IPS-18c (cell line): ENCODE measurements around the gene CKAP5.

Source experiments
- H3K4me3 ChIP-seq: 2 replicates; pipeline ENCODE4 v1.7.0; 2013; ENCODE audit warnings: low read depth, mild to moderate bottlenecking, low read length, moderate library complexity; ENCODE audit not compliant: insufficient read depth
- H3K9me3 ChIP-seq: one replicate; pipeline ENCODE4 v1.6.1; 2013; ENCODE audit warnings: mild to moderate bottlenecking, low read length, moderate library complexity; ENCODE audit not compliant: control insufficient read depth, insufficient read depth

Gene CKAP5

GRCh38 chr11:46858920-46859546 is 13.0 kb upstream of the CKAP5 start:
- no peaks in the 10 kb centered on the region for H3K9me3 ChIP-seq
- no peak overlapping the region for H3K4me3 ChIP-seq

DNA sequence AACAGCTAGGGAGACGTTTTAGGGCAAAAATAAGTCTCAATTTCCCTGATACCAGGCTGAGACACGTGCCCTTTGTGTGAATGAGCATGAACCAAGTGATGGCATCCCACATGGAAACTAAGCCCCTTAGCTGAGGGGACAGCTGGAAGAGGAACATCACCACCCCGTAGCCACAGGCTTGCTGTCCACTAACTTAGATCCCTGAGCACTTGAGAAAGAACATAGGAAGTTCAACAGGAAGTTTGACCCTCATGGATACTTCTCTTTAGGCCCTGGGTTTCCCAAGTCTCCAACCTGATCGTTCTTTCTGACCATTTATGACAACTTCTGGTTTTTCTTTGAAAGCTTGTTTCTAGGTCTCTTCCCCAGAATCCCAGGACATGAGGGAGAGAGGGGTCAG is 11.6 kb upstream of the CKAP5 start:
- H3K4me3 ChIP-seq = no peak overlapping the region
- H3K9me3 ChIP-seq = no peaks in the 10 kb centered on the region

DNA sequence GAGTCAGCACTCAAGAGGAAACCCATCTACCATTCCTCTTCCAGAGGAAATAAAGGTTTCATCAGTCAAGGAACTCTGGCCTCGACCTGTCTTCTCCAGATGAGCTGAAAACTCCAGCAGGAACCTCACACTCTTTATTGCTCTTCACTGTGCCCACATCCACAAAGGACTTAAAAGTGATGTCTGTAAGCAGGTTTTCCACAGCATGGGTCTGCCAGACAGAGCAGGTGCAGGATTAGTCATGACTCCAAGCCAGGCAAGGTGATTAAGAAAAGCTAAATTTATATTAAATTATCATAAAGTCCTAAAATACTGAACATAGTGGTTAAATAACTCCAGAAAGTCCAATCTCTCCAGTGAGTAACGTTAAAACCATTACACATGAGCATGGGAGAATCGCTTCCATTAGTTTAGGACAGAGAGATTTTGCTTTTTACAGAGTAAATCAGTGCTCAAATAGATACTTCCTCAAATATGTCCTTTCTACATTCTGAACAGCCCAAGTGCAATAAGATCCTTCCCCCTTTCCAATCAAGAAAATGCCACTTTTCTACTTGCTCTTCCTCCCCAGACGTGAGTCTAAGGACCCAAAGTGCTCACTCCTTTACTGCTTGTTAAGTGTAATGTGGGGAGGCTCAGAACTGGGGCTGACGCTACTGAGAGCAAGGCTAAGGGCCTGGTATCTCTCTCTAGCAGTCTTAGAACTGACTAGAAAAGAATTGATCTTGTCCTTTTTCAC is 10.7 kb upstream of the CKAP5 start:
- no peak overlapping the region for H3K4me3 ChIP-seq
- no peaks in the 10 kb centered on the region for H3K9me3 ChIP-seq

DNA sequence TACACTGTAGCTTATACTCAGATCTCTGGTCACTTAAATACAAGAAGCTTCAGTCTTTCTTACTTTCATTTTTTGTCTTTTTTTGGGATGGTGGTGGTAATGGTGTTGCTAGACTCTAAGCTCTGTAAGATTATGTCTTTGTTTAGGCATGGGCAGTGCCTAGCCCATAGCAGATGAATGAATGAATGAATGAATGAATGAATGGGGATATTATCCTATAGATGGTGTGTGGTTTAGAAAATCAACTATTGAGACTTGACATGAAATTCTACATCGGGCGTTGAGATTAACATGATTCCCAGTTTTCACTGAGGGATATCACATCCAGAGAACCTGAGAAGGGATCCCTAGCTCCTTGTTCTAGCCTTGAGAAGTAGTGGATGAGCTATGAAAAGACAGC is 9.8 kb upstream of the CKAP5 start:
- Histone ChIP-seq H3K9me3 (no peaks in the 10 kb centered on the region), H3K4me3 (no peak overlapping the region)

DNA sequence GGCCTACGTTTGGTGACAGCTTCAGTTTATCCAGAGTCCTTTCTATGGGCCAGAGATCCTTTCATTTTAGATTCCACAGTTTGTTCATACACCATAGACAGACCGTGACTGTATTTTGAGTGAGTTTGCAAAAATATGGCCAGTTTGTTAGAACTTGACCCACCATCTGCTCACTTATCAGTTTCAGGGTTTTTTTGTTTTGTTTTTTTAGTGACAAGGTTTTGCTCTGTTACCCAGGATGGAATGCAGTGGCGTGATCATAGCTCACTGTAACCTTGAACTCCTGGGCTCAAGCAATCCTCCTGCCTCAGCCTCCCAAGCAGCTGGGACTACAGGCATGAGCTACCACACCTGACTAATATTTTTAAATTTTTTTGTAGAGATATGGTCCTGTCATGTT is 9.1 kb upstream of the CKAP5 start:
- Histone ChIP-seq H3K9me3 (no peaks in the 10 kb centered on the region), H3K4me3 (no peak overlapping the region; the same call in 1 of the 2 replicates)

DNA sequence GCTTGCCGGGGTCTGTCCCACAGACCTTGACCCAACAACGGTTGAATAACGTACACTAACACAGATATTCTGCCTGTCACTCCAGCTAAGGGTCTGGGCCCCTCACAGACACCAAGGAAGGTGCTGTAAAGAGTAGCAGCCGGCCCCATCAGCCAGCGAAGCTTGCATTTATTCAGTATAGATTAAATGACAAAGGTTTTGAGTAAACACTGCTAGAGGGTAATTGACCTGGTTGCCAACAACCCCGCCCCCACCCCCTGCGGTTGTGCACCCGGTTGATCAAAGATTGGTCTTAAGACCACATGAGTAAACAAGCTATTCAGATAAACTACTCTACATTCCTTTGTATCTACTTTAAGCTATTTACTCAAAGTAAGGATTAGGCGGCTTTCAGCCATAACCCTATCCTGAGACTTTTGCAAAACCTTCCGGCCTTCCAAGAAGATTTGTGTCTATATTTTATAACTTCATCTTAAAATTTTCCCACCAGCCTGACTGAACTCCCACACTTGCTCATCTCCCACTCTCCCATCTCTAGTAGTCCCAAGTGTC is 4.8 kb upstream of the CKAP5 start:
- no peak overlapping the region for H3K4me3 ChIP-seq

DNA sequence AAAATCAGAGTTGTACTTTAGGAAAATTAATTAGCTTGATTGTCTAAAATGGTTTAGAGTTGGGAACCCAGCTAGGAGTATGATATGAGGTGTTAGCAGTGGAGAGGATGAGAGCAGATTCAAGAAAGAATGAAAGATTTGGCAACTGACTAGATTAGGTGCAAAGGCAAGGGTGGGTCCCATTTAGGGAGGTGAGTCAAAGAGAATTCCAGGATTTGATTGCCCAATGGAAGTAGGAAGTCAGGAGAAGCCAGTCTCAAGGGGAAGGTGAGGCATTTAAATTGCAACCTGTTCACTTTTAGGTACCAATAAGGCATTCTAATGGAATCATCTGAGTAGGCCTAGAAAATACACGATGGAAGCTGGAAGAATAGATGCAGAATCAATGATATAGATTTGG is 3.6 kb upstream of the CKAP5 start:
- Histone ChIP-seq H3K4me3 (no peak overlapping the region), H3K9me3 (peaks cover 2% of the 10 kb centered on the region)

More for the DNA sequence above, 4.8 kb upstream of the CKAP5 start:
- H3K9me3 ChIP-seq = peaks cover 2% of the 10 kb centered on the region

DNA sequence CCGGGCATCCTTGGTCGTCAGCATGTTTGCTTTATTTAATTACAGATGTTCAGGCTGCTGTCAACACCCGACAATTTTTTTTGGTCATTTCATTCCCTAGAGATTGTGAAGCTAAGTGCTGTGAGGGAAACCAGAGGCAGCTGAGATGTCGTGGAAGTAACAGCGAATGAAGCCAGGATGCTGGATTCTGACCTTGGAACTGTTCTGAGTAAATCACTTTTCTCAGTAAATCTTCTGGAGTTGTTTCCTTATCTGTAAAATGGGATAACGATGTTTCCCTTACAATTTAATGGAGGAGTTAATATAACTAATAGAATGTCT is 390 bp upstream of the CKAP5 start:
- peaks cover 2% of the 10 kb centered on the region for H3K9me3 ChIP-seq
- peak overlapping the region; percentile 89; the same call in 1 of the 2 replicates for H3K4me3 ChIP-seq

DNA sequence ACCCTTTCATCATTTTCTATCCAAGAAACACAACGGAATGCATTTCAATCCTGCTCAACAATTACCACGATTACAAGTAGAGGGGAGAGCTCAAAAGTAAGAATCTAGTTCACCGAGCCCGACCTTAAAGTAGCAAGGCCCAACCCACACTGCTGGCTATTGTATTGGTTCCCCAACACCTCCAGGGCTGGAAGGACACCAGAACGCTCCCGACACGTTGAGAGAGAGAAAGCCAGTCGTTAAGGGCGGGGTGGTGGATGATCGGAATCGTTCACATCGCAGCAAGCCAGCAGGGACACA is 690 bp downstream of the CKAP5 start:
- peak overlapping the region; percentile 89 for H3K4me3 ChIP-seq
- H3K9me3 ChIP-seq = peaks cover 2% of the 10 kb centered on the region

GRCh38 chr11:46840116-46840515 is 6.0 kb downstream of the CKAP5 start:
- Histone ChIP-seq H3K9me3 (no peaks in the 10 kb centered on the region), H3K4me3 (no peak overlapping the region)

DNA sequence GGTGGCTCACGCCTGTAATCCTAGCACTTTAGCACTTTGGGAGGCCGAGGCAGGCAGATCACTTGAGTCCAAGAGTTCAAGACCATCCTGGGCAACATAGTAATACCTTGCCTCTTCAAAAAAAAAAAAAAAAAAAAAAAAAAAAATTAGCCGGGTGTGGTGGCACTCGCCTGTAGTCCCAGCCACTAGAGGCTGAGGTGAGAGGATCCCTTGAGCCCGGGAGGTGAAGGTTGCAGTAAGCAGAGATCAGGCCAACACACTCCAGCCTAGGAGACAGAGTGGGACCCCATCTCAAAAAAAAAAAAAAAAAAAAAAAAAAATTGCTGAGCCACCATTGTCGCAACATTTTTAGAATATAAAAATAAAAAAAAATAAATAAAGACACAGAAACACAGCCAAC is 7.6 kb downstream of the CKAP5 start:
- no peak overlapping the region for H3K4me3 ChIP-seq
- no peaks in the 10 kb centered on the region for H3K9me3 ChIP-seq

GRCh38 chr11:46837860-46838259 is 8.2 kb downstream of the CKAP5 start:
- no peak overlapping the region for H3K4me3 ChIP-seq
- no peaks in the 10 kb centered on the region for H3K9me3 ChIP-seq

DNA sequence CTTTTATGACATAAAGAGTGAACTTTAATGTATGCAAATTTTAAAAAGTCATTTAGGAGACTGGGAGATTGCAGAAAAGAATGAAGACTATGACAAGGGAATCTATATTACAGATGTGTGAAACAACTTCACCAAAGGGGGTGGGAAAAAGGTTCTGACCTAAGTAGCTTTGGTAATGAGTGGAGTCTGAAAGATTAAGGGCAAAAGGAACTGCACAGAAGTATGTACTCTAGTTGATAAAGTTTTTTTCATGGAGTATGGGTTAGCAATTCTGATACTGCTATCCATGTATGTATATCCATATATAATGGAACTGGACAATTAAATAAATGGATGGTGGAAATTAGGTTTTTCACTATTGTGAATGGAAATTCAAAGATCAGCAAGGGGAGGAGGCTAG is 9.2 kb downstream of the CKAP5 start:
- Histone ChIP-seq H3K9me3 (no peaks in the 10 kb centered on the region), H3K4me3 (no peak overlapping the region)

- no peak overlapping the region for H3K4me3 ChIP-seq
- H3K9me3 ChIP-seq = no peaks in the 10 kb centered on the region
Observed at GRCh38 chr11:46836431-46836830, 9.6 kb downstream of the CKAP5 start.

GRCh38 chr11:46835897-46836296 is 10.2 kb downstream of the CKAP5 start:
- Histone ChIP-seq H3K9me3 (no peaks in the 10 kb centered on the region), H3K4me3 (no peak overlapping the region)

DNA sequence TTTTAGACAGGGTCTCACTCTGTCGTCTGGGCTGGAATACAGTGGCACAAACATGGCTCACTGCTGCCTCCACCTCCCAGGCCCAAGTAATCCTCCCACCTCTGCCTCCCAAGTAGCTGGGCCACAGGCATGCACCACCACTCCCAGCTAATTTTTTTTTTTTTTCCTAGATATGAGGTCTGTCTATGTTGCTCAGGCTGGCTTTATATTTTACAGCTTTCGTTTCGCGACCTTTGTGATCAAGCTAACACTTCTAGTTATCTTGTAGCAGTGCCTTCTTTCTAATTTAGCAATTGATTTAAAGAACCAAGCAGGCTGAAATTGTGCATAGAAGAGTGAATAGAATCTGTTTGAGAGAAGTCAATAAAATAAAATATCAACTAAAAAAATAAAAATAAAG is 11.3 kb downstream of the CKAP5 start:
- Histone ChIP-seq H3K4me3 (no peak overlapping the region), H3K9me3 (no peaks in the 10 kb centered on the region)

- Histone ChIP-seq H3K4me3 (no peak overlapping the region), H3K9me3 (no peaks in the 10 kb centered on the region)
Observed at GRCh38 chr11:46832511-46833214, 13.4 kb downstream of the CKAP5 start.

- Histone ChIP-seq H3K9me3 (no peaks in the 10 kb centered on the region), H3K4me3 (no peak overlapping the region)
Observed at GRCh38 chr11:46827995-46828394, 18.1 kb downstream of the CKAP5 start.
